OCI-LY1 (cell line): Measurements from ENCODE around the gene LTBP4.
A peak's percentile ranks its signal among the peaks of the same experiment; 100 is the strongest.

ENCODE experiments used
- H2AFZ ChIP-seq: fragments of 200-600 bp; sonication (generic), shearing (Covaris generic); 2 replicates; pipeline ENCODE4 v1.6.0; 2014; ENCODE audit warnings: antibody characterized with exemption, mild to moderate bottlenecking, low read length
- H3F3A ChIP-seq: fragments of 200-600 bp; sonication (generic), shearing (Covaris generic); 2 replicates; pipeline ENCODE4 v1.6.0; 2014; ENCODE audit warnings: mild to moderate bottlenecking, antibody characterized with exemption, low read length, moderate library complexity; ENCODE audit not compliant: insufficient read depth
- H3K27ac ChIP-seq: fragments of 200-600 bp; sonication (generic); 2 replicates; pipeline ENCODE4 v1.5.1; 2014; ENCODE audit warnings: low read length, mixed run types, mild to moderate bottlenecking, low read depth; ENCODE audit not compliant: poor library complexity, severe bottlenecking
- H3K27me3 ChIP-seq: fragments of 200-600 bp; sonication (generic); 2 replicates; pipeline ENCODE4 v1.6.0; 2014; ENCODE audit warnings: antibody characterized with exemption, mild to moderate bottlenecking, low read length, moderate library complexity; ENCODE audit not compliant: insufficient read depth
- H3K36me3 ChIP-seq: fragments of 200-600 bp; sonication (generic); 2 replicates; pipeline ENCODE4 v1.6.1; 2014; ENCODE audit warnings: mild to moderate bottlenecking, antibody characterized with exemption, low read length, moderate library complexity, mixed read lengths; ENCODE audit not compliant: insufficient read depth
- H3K4me1 ChIP-seq: fragments of 200-600 bp; sonication (generic); 2 replicates; pipeline ENCODE4 v1.5.1; 2014; ENCODE audit warnings: mild to moderate bottlenecking, low read length, moderate library complexity; ENCODE audit not compliant: insufficient read depth, severe bottlenecking
- H3K4me2 ChIP-seq: fragments of 200-600 bp; sonication (generic), shearing (Covaris generic); 2 replicates; pipeline ENCODE4 v1.6.1; 2014; ENCODE audit warnings: low read length
- H3K4me3 ChIP-seq: fragments of 200-600 bp; sonication (generic); 2 replicates; pipeline ENCODE4 v1.5.1; 2014; ENCODE audit warnings: low read length, low read depth, mild to moderate bottlenecking, mixed read lengths; ENCODE audit not compliant: poor library complexity, severe bottlenecking
- H3K79me2 ChIP-seq: fragments of 200-600 bp; shearing (Covaris generic); 2 replicates; pipeline ENCODE4 v1.6.1; 2016; ENCODE audit warnings: mixed run types, low read length, mixed read lengths; ENCODE audit not compliant: insufficient read depth
- H3K9ac ChIP-seq: fragments of 200-600 bp; sonication (generic), shearing (Covaris generic); 2 replicates; pipeline ENCODE4 v1.6.1; 2014; ENCODE audit warnings: mild to moderate bottlenecking, low read length, mixed read lengths
- H3K9me2 ChIP-seq: fragments of 200-600 bp; sonication (generic), shearing (Covaris generic); 2 replicates; pipeline ENCODE4 v1.6.1; 2014; ENCODE audit warnings: low read depth, mild to moderate bottlenecking, low read length, mixed read lengths
- H3K9me3 ChIP-seq: fragments of 200-600 bp; shearing (Covaris generic); 2 replicates; pipeline ENCODE4 v1.6.1; 2014; ENCODE audit warnings: low read length, mixed read lengths
- H4K20me1 ChIP-seq: fragments of 200-600 bp; sonication (generic), shearing (Covaris generic); 2 replicates; pipeline ENCODE4 v1.6.0; 2016; ENCODE audit warnings: mild to moderate bottlenecking, low read length; ENCODE audit not compliant: insufficient read depth
- CTCF ChIP-seq: fragments of 200-600 bp; sonication (generic), shearing (Covaris generic); IDR thresholded peaks from 2 replicates; pipeline ENCODE4 v1.5.1; 2017; ENCODE audit warnings: mild to moderate bottlenecking, antibody characterized with exemption, low read length, moderate library complexity, mixed read lengths
- EZH2 ChIP-seq: fragments of 200-600 bp; sonication (generic), shearing (Covaris generic); IDR thresholded peaks from 2 replicates; pipeline ENCODE4 v1.8.0; 2017; ENCODE audit warnings: borderline replicate concordance, mixed run types, mild to moderate bottlenecking, antibody characterized with exemption, low read length, moderate library complexity, mixed read lengths

Gene LTBP4

GRCh38 chr19:40603071-40603388, 1.9 kb downstream of the LTBP4 start:
- H3K27ac ChIP-seq = peak overlapping the region; percentile 22

GRCh38 chr19:40603389-40604170, 2.4 kb downstream of the LTBP4 start:
- no peaks in the 10 kb centered on the region for H3K9me2 ChIP-seq
- peak overlapping the region; percentile 22 for H3K27ac ChIP-seq
- no peak overlapping the region for H2AFZ ChIP-seq
- H3F3A ChIP-seq = no peaks in the 10 kb centered on the region
- H3K4me3 ChIP-seq = peak overlapping the region; percentile 49
- H3K4me1 ChIP-seq = peaks cover 40% of the 10 kb centered on the region
- H3K9ac ChIP-seq = no peak overlapping the region; the same call in 1 of the 2 replicates
- no peaks in the 10 kb centered on the region for H4K20me1 ChIP-seq
- H3K36me3 ChIP-seq = no peaks in the 10 kb centered on the region
- no peaks in the 10 kb centered on the region for H3K79me2 ChIP-seq
- no peak for TF ChIP-seq CTCF
- TF ChIP-seq EZH2 = no peak
- H3K9me3 ChIP-seq = no peaks in the 10 kb centered on the region
- H3K27me3 ChIP-seq = no peaks in the 10 kb centered on the region
- H3K4me2 ChIP-seq = peak overlapping the region; percentile 64

More at GRCh38 chr19:40603071-40603388, 1.9 kb downstream of the LTBP4 start:
- Histone ChIP-seq H3K27me3 (no peaks in the 10 kb centered on the region), H3K4me1 (peaks cover 44% of the 10 kb centered on the region), H3K4me3 (no peak overlapping the region), H3F3A (no peaks in the 10 kb centered on the region), H4K20me1 (no peaks in the 10 kb centered on the region), H3K9me3 (no peaks in the 10 kb centered on the region), H3K36me3 (no peaks in the 10 kb centered on the region), H3K79me2 (no peaks in the 10 kb centered on the region), H3K9me2 (no peaks in the 10 kb centered on the region), H2AFZ (no peak overlapping the region), H3K9ac (no peak overlapping the region; the same call in 1 of the 2 replicates), H3K4me2 (peak overlapping the region; percentile 64)
- TF ChIP-seq EZH2 = no peak
- no peak for TF ChIP-seq CTCF

GRCh38 chr19:40604171-40604646, 3.0 kb downstream of the LTBP4 start:
- Histone ChIP-seq H3K4me3 (peak overlapping the region; percentile 67), H3K27ac (no peak overlapping the region), H2AFZ (no peak overlapping the region)

More at GRCh38 chr19:40604171-40604646, 3.0 kb downstream of the LTBP4 start:
- Histone ChIP-seq H3K9ac (no peak overlapping the region), H3K4me1 (peaks cover 44% of the 10 kb centered on the region), H3K4me2 (no peak overlapping the region; the same call in 1 of the 2 replicates), H3F3A (no peaks in the 10 kb centered on the region), H4K20me1 (no peaks in the 10 kb centered on the region), H3K9me3 (no peaks in the 10 kb centered on the region), H3K27me3 (no peaks in the 10 kb centered on the region), H3K9me2 (no peaks in the 10 kb centered on the region), H3K36me3 (no peaks in the 10 kb centered on the region), H3K79me2 (no peaks in the 10 kb centered on the region)
- TF ChIP-seq EZH2 (no peak), CTCF (no peak)
